ENCODE results near the gene IFNA13.
A peak's percentile ranks its signal among the peaks of the same experiment; 100 is the strongest.
"Not testable (repeated sequence)": the region's sequence is repeated elsewhere in the genome, so short reads cannot be mapped to it uniquely, and the experiment has no call there.

IFNA13 gene

DNA sequence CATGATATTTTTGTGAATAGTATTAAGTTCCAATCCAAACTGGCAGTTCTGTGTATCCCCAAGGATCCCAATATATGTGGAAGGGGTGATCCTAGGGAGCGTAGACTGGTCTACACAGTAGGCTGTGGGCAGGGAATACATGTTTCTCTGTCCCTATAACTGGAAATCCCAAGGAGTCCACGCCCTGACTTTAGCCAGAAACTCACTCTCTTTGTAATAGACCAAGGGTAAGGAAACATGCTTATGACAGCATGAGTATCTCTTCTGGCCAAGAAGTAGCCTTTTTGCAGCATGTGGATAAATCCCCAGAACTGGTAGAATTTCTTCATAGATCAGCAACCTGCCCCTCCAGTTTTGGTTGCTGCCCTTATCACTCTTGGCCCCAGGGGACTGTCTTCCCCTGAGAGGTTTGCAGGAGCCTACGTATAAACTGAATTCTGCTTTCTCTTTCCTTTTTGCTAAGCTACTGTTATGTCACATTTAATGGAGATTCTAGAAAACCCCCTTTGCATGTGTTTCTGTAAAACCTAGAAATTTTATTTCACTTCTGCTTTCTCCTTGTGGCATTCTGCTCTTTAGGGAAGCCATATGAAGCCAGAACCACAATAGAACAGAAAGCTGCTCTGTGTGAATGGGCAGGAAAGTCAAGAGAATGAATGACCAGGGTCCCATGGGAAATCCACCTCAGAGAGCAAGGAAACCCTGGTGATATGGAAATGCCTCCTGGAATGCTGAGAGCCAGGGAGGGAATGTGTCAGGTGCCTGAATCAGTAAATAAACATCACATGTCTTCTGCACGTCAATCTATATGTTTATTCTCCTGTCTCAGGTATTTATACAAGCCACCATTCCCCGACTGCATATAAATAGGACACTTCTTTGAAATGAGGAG lies 13.8 kb upstream of the IFNA13 start:
- TF ChIP-seq CTCF (IDR thresholded peaks at IDR 0.05; ENCODE audit: insufficient read depth, low read length, poor library complexity, severe bottlenecking), result no peak
- Histone ChIP-seq H3K36me3 (ENCODE audit: control insufficient read depth, insufficient read depth, low read length) (no peaks in the 10 kb centered on the region), H3K27me3 (replicated peaks; ENCODE audit: control insufficient read depth, insufficient read depth, low read length) (no peaks in the 10 kb centered on the region), H3K4me3 (replicated peaks; ENCODE audit: low read depth, low read length) (peak overlapping the region; percentile 40)
- DNase-seq (ENCODE audit: extremely low read depth, insufficient read length), result peak; percentile 75

DNA sequence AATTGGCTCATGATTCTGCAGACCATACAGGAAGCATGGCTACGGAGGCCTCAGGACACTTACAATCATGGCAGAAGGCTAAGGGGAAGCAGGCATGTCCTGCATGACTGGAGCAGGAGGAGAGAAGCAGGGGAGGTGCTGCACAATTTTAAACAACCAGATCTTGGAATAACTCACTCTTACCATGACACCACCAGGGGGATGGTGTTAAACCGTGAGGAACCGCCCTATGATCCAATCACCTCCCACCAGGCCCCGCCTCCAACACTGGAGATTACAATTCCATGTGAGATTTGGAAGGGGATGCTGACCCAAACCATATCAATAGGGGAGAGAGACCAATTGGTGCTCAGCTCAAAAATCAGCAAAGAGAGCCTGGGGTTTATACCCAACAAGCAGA lies 3.6 kb upstream of the IFNA13 start:
- H3K4me3 ChIP-seq (replicated peaks; ENCODE audit: low read depth, low read length); H3K27me3 ChIP-seq (replicated peaks; ENCODE audit: control insufficient read depth, insufficient read depth, low read length); DNase-seq (ENCODE audit: extremely low read depth, insufficient read length); H3K36me3 ChIP-seq (ENCODE audit: control insufficient read depth, insufficient read depth, low read length): not testable (repeated sequence)

GRCh38 chr9:21367169-21367568 lies 688 bp downstream of the IFNA13 start:
- DNase-seq (ENCODE audit: extremely low read depth, insufficient read length), result peak; percentile 41
- H3K27me3 ChIP-seq (replicated peaks; ENCODE audit: control insufficient read depth, insufficient read depth, low read length); H3K4me3 ChIP-seq (replicated peaks; ENCODE audit: low read depth, low read length); H3K36me3 ChIP-seq (ENCODE audit: control insufficient read depth, insufficient read depth, low read length): not testable (repeated sequence)

DNA sequence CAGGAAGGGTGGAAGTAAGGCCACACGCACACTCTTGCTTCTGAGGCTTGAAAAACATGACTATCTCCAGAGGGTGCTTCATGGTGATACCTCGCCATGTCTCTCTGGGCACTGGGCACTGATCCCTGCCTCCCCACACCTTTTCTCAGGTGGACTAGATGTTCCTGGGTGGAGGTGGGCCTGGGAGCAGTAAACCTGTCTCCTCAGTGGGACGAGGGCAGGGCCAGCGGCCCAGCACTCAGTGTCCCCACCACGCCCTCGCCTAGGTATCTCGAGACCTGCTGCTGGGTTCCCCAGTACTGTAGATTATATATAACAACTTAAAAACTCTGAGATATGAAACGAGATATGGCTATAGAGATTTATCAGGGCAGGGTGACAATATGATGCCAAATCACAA lies 5.6 kb downstream of the IFNA13 start:
- Histone ChIP-seq H3K4me3 (replicated peaks; ENCODE audit: low read depth, low read length) (no peak overlapping the region), H3K36me3 (ENCODE audit: control insufficient read depth, insufficient read depth, low read length) (no peaks in the 10 kb centered on the region), H3K27me3 (replicated peaks; ENCODE audit: control insufficient read depth, insufficient read depth, low read length) (no peaks in the 10 kb centered on the region)
- DNase-seq (ENCODE audit: extremely low read depth, insufficient read length), result no peak
- TF ChIP-seq CTCF (IDR thresholded peaks at IDR 0.05; ENCODE audit: insufficient read depth, low read length, poor library complexity, severe bottlenecking), result no peak

GRCh38 chr9:21357479-21358460 lies 10.1 kb downstream of the IFNA13 start:
- H3K36me3 ChIP-seq (ENCODE audit: control insufficient read depth, insufficient read depth, low read length), result no peaks in the 10 kb centered on the region
- no peak for TF ChIP-seq CTCF (IDR thresholded peaks at IDR 0.05; ENCODE audit: insufficient read depth, low read length, poor library complexity, severe bottlenecking)
- no peaks in the 10 kb centered on the region for H3K27me3 ChIP-seq (replicated peaks; ENCODE audit: control insufficient read depth, insufficient read depth, low read length)
- no peak overlapping the region for H3K4me3 ChIP-seq (replicated peaks; ENCODE audit: low read depth, low read length)
- DNase-seq (ENCODE audit: extremely low read depth, insufficient read length), result peak; percentile 68

DNA sequence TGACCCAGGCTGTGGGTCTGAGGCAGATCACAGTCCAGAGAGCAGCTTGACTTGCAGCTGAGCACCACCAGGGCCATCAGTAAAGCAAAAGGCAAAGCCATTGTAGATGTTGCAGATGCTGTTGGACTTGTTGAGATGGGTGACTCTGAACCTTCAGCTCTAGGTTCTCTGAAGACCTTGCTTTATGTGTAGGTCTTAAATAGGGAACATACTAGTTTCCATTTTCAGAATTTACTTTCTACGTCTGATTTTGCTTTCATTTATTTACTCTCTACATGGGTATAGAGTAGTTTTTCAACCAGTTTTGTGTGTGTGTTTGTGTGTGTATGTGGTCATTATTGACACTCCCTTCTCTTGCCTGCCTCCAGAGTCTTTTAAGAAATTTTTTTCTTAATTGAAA lies 17.1 kb downstream of the IFNA13 start, which contains the start of gene IFNA6:
TSS of gene IFNA6 (minus strand) at position 101 of the 400 bp plus-strand sequence. CDS start at position 101, 0 bp downstream.
- no peak for DNase-seq (ENCODE audit: extremely low read depth, insufficient read length)
- Histone ChIP-seq H3K4me3 (replicated peaks; ENCODE audit: low read depth, low read length) (no peak within 1 kb of the TSS), H3K36me3 (ENCODE audit: control insufficient read depth, insufficient read depth, low read length) (no peaks in the 10 kb centered on the region), H3K27me3 (replicated peaks; ENCODE audit: control insufficient read depth, insufficient read depth, low read length) (no peaks in the 10 kb centered on the region)
- no peak for TF ChIP-seq CTCF (IDR thresholded peaks at IDR 0.05; ENCODE audit: insufficient read depth, low read length, poor library complexity, severe bottlenecking)

Measured in GM06990 (cell line).